H9 (cell line): Measurements from ENCODE around the gene TENM4. TPM values are rescaled to one million over a fixed set of nuclear protein-coding genes. Genes with fewer than 3 reads are reported as not detected.

Experiments used
- DNase-seq: peaks from one replicate; pipeline ENCODE4 v3.0.0-alpha.2; 2017
- H2AFZ ChIP-seq: one replicate; pipeline ENCODE4 v1.6.1; 2013; ENCODE audit warnings: mild to moderate bottlenecking, low read length, control low read depth, moderate library complexity
- H2AK5ac ChIP-seq: 2 replicates; pipeline ENCODE4 v1.6.1; 2013; ENCODE audit warnings: low read length, control low read depth, mixed read lengths; ENCODE audit not compliant: insufficient read length
- H2BK120ac ChIP-seq: one replicate; pipeline ENCODE4 v1.6.1; 2013; ENCODE audit warnings: low read depth, mild to moderate bottlenecking, low read length, control low read depth, inconsistent platforms; ENCODE audit not compliant: poor library complexity, severe bottlenecking
- H2BK12ac ChIP-seq: 2 replicates; pipeline ENCODE4 v1.6.1; 2013; ENCODE audit warnings: low read length, control low read depth, mixed read lengths, low read depth; ENCODE audit not compliant: insufficient read length
- H2BK15ac ChIP-seq: 2 replicates; pipeline ENCODE4 v1.6.1; 2013; ENCODE audit warnings: low read depth, low read length, control low read depth
- H2BK20ac ChIP-seq: one replicate; pipeline ENCODE4 v1.6.1; 2013; ENCODE audit warnings: low read depth, mild to moderate bottlenecking, low read length, control low read depth, inconsistent platforms; ENCODE audit not compliant: poor library complexity, severe bottlenecking
- H2BK5ac ChIP-seq: 2 replicates; pipeline ENCODE4 v1.6.1; 2013; ENCODE audit warnings: low read length, control low read depth, mixed read lengths; ENCODE audit not compliant: insufficient read length
- H3K14ac ChIP-seq: 2 replicates; pipeline ENCODE4 v1.6.1; 2013; ENCODE audit warnings: low read length, control low read depth; ENCODE audit not compliant: insufficient read depth
- H3K18ac ChIP-seq: 2 replicates; pipeline ENCODE4 v1.6.1; 2013; ENCODE audit warnings: low read depth, mild to moderate bottlenecking, mixed read lengths, low read length, control low read depth; ENCODE audit not compliant: insufficient read length
- H3K23ac ChIP-seq: 2 replicates; pipeline ENCODE4 v1.6.1; 2013; ENCODE audit warnings: low read length, control low read depth, mixed read lengths, low read depth; ENCODE audit not compliant: insufficient read length
- H3K23me2 ChIP-seq: 2 replicates; pipeline ENCODE4 v1.6.1; 2013; ENCODE audit warnings: low read depth, mild to moderate bottlenecking, mixed read lengths, low read length, control low read depth; ENCODE audit not compliant: insufficient read length, poor library complexity, severe bottlenecking
- H3K27ac ChIP-seq: 2 replicates; pipeline ENCODE4 v1.5.1; 2013; ENCODE audit warnings: low read length, control low read depth, mixed read lengths, low read depth; ENCODE audit not compliant: insufficient read length
- H3K27me3 ChIP-seq: 2 replicates; pipeline ENCODE4 v1.6.1; 2013; ENCODE audit warnings: low read length, control low read depth, inconsistent platforms; ENCODE audit not compliant: insufficient read depth
- H3K4ac ChIP-seq: 2 replicates; pipeline ENCODE4 v1.6.1; 2013; ENCODE audit warnings: low read depth, mild to moderate bottlenecking, control low read depth, inconsistent platforms, low read length, moderate library complexity
- H3K4me1 ChIP-seq: 2 replicates; pipeline ENCODE4 v1.6.1; 2013; ENCODE audit warnings: low read length, control low read depth, inconsistent platforms; ENCODE audit not compliant: insufficient read depth
- H3K4me2 ChIP-seq: 2 replicates; pipeline ENCODE4 v1.6.1; 2013; ENCODE audit warnings: low read length, control low read depth, mixed read lengths; ENCODE audit not compliant: insufficient read length, insufficient read depth
- H3K56ac ChIP-seq: 2 replicates; pipeline ENCODE4 v1.6.1; 2013; ENCODE audit warnings: low read depth, mild to moderate bottlenecking, mixed read lengths, low read length, control low read depth; ENCODE audit not compliant: insufficient read length
- H3K79me1 ChIP-seq: 2 replicates; pipeline ENCODE4 v1.6.1; 2013; ENCODE audit warnings: low read depth, mild to moderate bottlenecking, moderate library complexity, low read length, control low read depth, inconsistent platforms; ENCODE audit not compliant: insufficient read depth, poor library complexity, severe bottlenecking
- H3K79me2 ChIP-seq: 2 replicates; pipeline ENCODE4 v1.6.1; 2013; ENCODE audit warnings: low read length, control low read depth, inconsistent platforms; ENCODE audit not compliant: insufficient read depth
- H3K9ac ChIP-seq: 2 replicates; pipeline ENCODE4 v1.6.1; 2013; ENCODE audit warnings: low read length, control low read depth, mixed read lengths; ENCODE audit not compliant: insufficient read length; ENCODE audit errors: extremely low read depth
- H3K9me3 ChIP-seq: one replicate; pipeline ENCODE4 v1.6.1; 2013; ENCODE audit warnings: low read depth, low read length, inconsistent platforms; ENCODE audit not compliant: control insufficient read depth
- H3T11ph ChIP-seq: one replicate; pipeline ENCODE4 v1.6.1; 2013; ENCODE audit warnings: mild to moderate bottlenecking, low read length, control low read depth, inconsistent platforms
- H4K20me1 ChIP-seq: one replicate; pipeline ENCODE4 v1.6.1; 2013; ENCODE audit not compliant: control insufficient read depth, insufficient read length, insufficient read depth
- H4K5ac ChIP-seq: 2 replicates; pipeline ENCODE4 v1.6.1; 2013; ENCODE audit warnings: low read depth, mild to moderate bottlenecking, mixed read lengths, low read length, control low read depth; ENCODE audit not compliant: insufficient read length
- H4K8ac ChIP-seq: replicated peaks from 2 replicates; pipeline ENCODE4 v1.6.1; 2013; ENCODE audit warnings: low read length, control low read depth, mixed read lengths, low read depth; ENCODE audit not compliant: insufficient read length
- H4K91ac ChIP-seq: 2 replicates; pipeline ENCODE4 v1.6.1; 2013; ENCODE audit warnings: low read depth, mild to moderate bottlenecking, moderate library complexity, mixed read lengths, low read length, control low read depth; ENCODE audit not compliant: insufficient read length
- H3K27ac Mint-ChIP-seq, 3 experiments: 2 replicates in 2 of 3; 3 replicates in 1 of 3; pipeline ENCODE4 v1.8.0; 2020 to 2021; ENCODE audit warnings: mixed read lengths in 3 of 3, mild to moderate bottlenecking in 1 of 3, moderate library complexity in 1 of 3
- H3K27me3 Mint-ChIP-seq: 2 replicates; pipeline ENCODE4 v1.8.0; 2021; ENCODE audit warnings: low read depth, mild to moderate bottlenecking, moderate library complexity, mixed read lengths
- H3K36me3 Mint-ChIP-seq, 3 experiments: 2 replicates in 2 of 3; 3 replicates in 1 of 3; pipeline ENCODE4 v1.8.0; 2020 to 2021; ENCODE audit warnings: low read depth in 3 of 3, mixed read lengths in 3 of 3; ENCODE audit not compliant: insufficient read depth in 1 of 3
- H3K4me1 Mint-ChIP-seq, 2 experiments: 2 replicates each; pipeline ENCODE4 v1.8.0; 2020; ENCODE audit warnings: mixed read lengths in 2 of 2
- H3K4me3 Mint-ChIP-seq, 2 experiments: 2 replicates in 1 of 2; 3 replicates in 1 of 2; pipeline ENCODE4 v1.8.0; 2020 to 2021; ENCODE audit warnings: mild to moderate bottlenecking in 2 of 2, mixed read lengths in 2 of 2, moderate library complexity in 1 of 2
- H3K9me3 Mint-ChIP-seq, 2 experiments: 2 replicates in 1 of 2; 3 replicates in 1 of 2; pipeline ENCODE4 v1.8.0; 2020; ENCODE audit warnings: mild to moderate bottlenecking in 2 of 2, mixed read lengths in 2 of 2, moderate library complexity in 1 of 2
- CTCF ChIP-seq: fragments of 200-600 bp; sonication (generic); conservative IDR thresholded peaks from 3 replicates; pipeline ENCODE4 v1.8.0; 2021; ENCODE audit warnings: antibody characterized with exemption, mild to moderate bottlenecking
- total RNA-seq: library from RNA; stranded (reverse); gene quantifications from 2 replicates; pipeline ENCODE4 v1.2.1, GENCODE V29; 2021

The TENM4 gene
- total RNA-seq, 1 experiment from 2014 or later = 4.6 TPM

GRCh38 chr11:79287952-79288351 is 152.9 kb downstream of the TENM4 start:
- no peak overlapping the region for H4K8ac ChIP-seq
- no peak overlapping the region for H2BK20ac ChIP-seq
- H3K27ac ChIP-seq = no peak overlapping the region
- no peaks in the 10 kb centered on the region for H3K27me3 ChIP-seq
- peaks cover 0 to 5% (median 0%) of the 10 kb centered on the region in 3 experiments; a peak in 2 of 7 replicates for H3K36me3 Mint-ChIP-seq
- H3K4me3 Mint-ChIP-seq = no peak overlapping the region
- peaks cover 2% of the 10 kb centered on the region; the same call in 1 of the 2 replicates for H3K27me3 Mint-ChIP-seq
- TF ChIP-seq CTCF = no peak
- no peaks in the 10 kb centered on the region for H3K79me2 ChIP-seq
- no peak overlapping the region for H4K91ac ChIP-seq
- H2AK5ac ChIP-seq = no peak overlapping the region
- no peak overlapping the region for H3K18ac ChIP-seq
- DNase-seq = no peak
- peaks cover 4% of the 10 kb centered on the region in 2 experiments; a peak in 2 of 4 replicates for H3K4me1 Mint-ChIP-seq
- H3K9ac ChIP-seq = no peak overlapping the region
- H2AFZ ChIP-seq = no peak overlapping the region
- peaks cover 2 to 4% of the 10 kb centered on the region in 2 experiments; a peak in 2 of 5 replicates for H3K9me3 Mint-ChIP-seq
- no peak overlapping the region for H2BK5ac ChIP-seq
- H3K27ac Mint-ChIP-seq = no peak overlapping the region
- H2BK120ac ChIP-seq = no peak overlapping the region
- no peak overlapping the region for H3K56ac ChIP-seq
- H3K4me2 ChIP-seq = no peak overlapping the region
- H2BK12ac ChIP-seq = no peak overlapping the region
- no peaks in the 10 kb centered on the region for H3K23me2 ChIP-seq
- H3T11ph ChIP-seq = no peak overlapping the region
- H3K79me1 ChIP-seq = no peaks in the 10 kb centered on the region
- H2BK15ac ChIP-seq = no peak overlapping the region
- no peak overlapping the region for H4K5ac ChIP-seq
- H3K4ac ChIP-seq = no peak overlapping the region
- H3K23ac ChIP-seq = no peak overlapping the region
- no peak overlapping the region for H3K14ac ChIP-seq
- no peaks in the 10 kb centered on the region for H3K9me3 ChIP-seq
- no peaks in the 10 kb centered on the region for H4K20me1 ChIP-seq
- H3K4me1 ChIP-seq = no peaks in the 10 kb centered on the region
